K562 (cell line): ENCODE measurements around the gene PGBD4. TPM values are rescaled to one million over a fixed set of nuclear protein-coding genes. Genes with fewer than 3 reads are reported as not detected.

Source experiments
- ATAC-seq: fragments of 200-7000 bp; cut with Tn5 transposase; 3 replicates; pipeline ENCODE4 v1.9.1; 2020; ENCODE audit warnings: moderate library complexity
- BruUV-seq: library from RNA; stranded (reverse); fragments of 400-500 nt; replicated peaks from 2 replicates; lab custom pipeline; 2021; lab: Mats Ljungman, UMichigan
- CTCF ChIA-PET: fragments of 300-600 bp; formaldehyde crosslinking; extraction: SDS; loops from one replicate; lab custom pipeline; 2021; ENCODE audit warnings: low intra/inter-chr PET ratio; lab: Yijun Ruan, JAX
- POLR2A ChIA-PET: fragments of 300-600, 350-650 bp; sonication (Branson Sonifier 250); formaldehyde crosslinking; extraction: SDS; loops from one replicate; lab custom pipeline; 2021; ENCODE audit warnings: antibody characterized with exemption, inconsistent platforms; lab: Yijun Ruan, JAX
- DNase-seq, 4 experiments: peaks; one replicate each; pipeline versions ENCODE4 v3.0.0 to v3.0.0-alpha.2; 2011 to 2018; ENCODE audit warnings: low spot score in 3 of 4, mixed read lengths in 3 of 4; ENCODE audit errors: extremely low read depth in 1 of 4
- FAIRE-seq: peaks from 2 replicates; lab custom pipeline; 2011; peaks lifted over from hg19 to GRCh38; lab: Jason Lieb, UNC
- H2AFZ ChIP-seq: 2 replicates; pipeline ENCODE4 v1.6.0; 2011; ENCODE audit warnings: low read depth, low read length, control low read depth, inconsistent platforms
- H3K27ac ChIP-seq: fragments of 200-600 bp; 3 replicates; pipeline ENCODE4 v1.8.0; 2011; ENCODE audit warnings: low read depth, mild to moderate bottlenecking, control low read depth, inconsistent platforms, low read length, moderate library complexity, mixed read lengths; ENCODE audit errors: extremely low read depth
- H3K27me3 ChIP-seq, 2 experiments: fragments of 300-600 bp in 1 of 2; 2 replicates in 1 of 2; 3 replicates in 1 of 2; pipeline versions ENCODE4 v1.6.0 to v1.8.0; 2011; ENCODE audit warnings: inconsistent platforms in 2 of 2, low read length in 2 of 2, mild to moderate bottlenecking in 1 of 2, mixed read lengths in 1 of 2, moderate library complexity in 1 of 2; ENCODE audit not compliant: control insufficient read depth in 2 of 2, insufficient read depth in 2 of 2
- H3K36me3 ChIP-seq: fragments of 300-600 bp; 3 replicates; pipeline ENCODE4 v1.8.0; 2011; ENCODE audit warnings: mild to moderate bottlenecking, low read length, inconsistent platforms; ENCODE audit not compliant: control insufficient read depth, insufficient read depth
- H3K4me1 ChIP-seq, 2 experiments: fragments of 200-600 bp in 1 of 2; replicated peaks in 1 of 2; 2 replicates in 1 of 2; 3 replicates in 1 of 2; pipeline versions ENCODE4 v1.5.1 to v1.8.0; 2011; ENCODE audit warnings: inconsistent platforms in 2 of 2, low read length in 2 of 2, mild to moderate bottlenecking in 1 of 2, mixed read lengths in 1 of 2, moderate library complexity in 1 of 2; ENCODE audit not compliant: control insufficient read depth in 2 of 2, insufficient read depth in 2 of 2
- H3K4me2 ChIP-seq: 2 replicates; pipeline ENCODE4 v1.6.1; 2011; ENCODE audit warnings: low read length, control low read depth, inconsistent platforms, mixed read lengths; ENCODE audit not compliant: insufficient read depth
- H3K4me3 ChIP-seq: fragments of 200-600 bp; sonication (generic), shearing (Covaris generic); 2 replicates; pipeline ENCODE4 v1.5.1; 2016; ENCODE audit warnings: control low read depth, inconsistent platforms
- H3K79me2 ChIP-seq: fragments of 200-600 bp; 3 replicates; pipeline ENCODE4 v1.8.0; 2011; ENCODE audit warnings: low read length, inconsistent platforms; ENCODE audit not compliant: control insufficient read depth, insufficient read depth
- H3K9ac ChIP-seq, 2 experiments: 2 replicates each; pipeline versions ENCODE4 v1.6.0 to v1.6.1; 2011; ENCODE audit warnings: low read depth in 2 of 2, low read length in 2 of 2, control low read depth in 1 of 2, inconsistent platforms in 1 of 2, mild to moderate bottlenecking in 1 of 2, mixed read lengths in 1 of 2; ENCODE audit not compliant: insufficient read depth in 1 of 2
- H3K9me1 ChIP-seq: one replicate; pipeline ENCODE4 v1.6.0; 2011; ENCODE audit warnings: inconsistent platforms, mild to moderate bottlenecking, low read length, moderate library complexity; ENCODE audit not compliant: control insufficient read depth, insufficient read depth
- H3K9me3 ChIP-seq: replicated peaks from 2 replicates; pipeline ENCODE4 v1.5.1; 2011; ENCODE audit warnings: low read depth, low read length, inconsistent platforms; ENCODE audit not compliant: control insufficient read depth, insufficient read depth
- H4K20me1 ChIP-seq: replicated peaks from 2 replicates; pipeline ENCODE4 v1.6.1; 2011; ENCODE audit warnings: low read length, inconsistent platforms, mixed read lengths; ENCODE audit not compliant: control insufficient read depth, insufficient read depth
- ARNT ChIP-seq, 2 experiments: fragments of 450-650 bp; IDR thresholded peaks; 2 replicates each; pipeline ENCODE4 v1.6.1; 2016; ENCODE audit warnings: mild to moderate bottlenecking in 1 of 2
- ATF3 ChIP-seq, 2 experiments: fragments of 450-650 bp in 1 of 2; sonication (generic) in 1 of 2; formaldehyde crosslinking in 1 of 2; IDR thresholded peaks in 1 of 2; conservative IDR thresholded peaks in 1 of 2; 2 replicates each; pipeline versions ENCODE4 v1.6.1 to v1.8.1; 2016 to 2023; ENCODE audit warnings: mild to moderate bottlenecking in 2 of 2, moderate library complexity in 2 of 2, inconsistent platforms in 1 of 2, missing genetic modification reagents in 1 of 2
- CBX3 ChIP-seq, 2 experiments: IDR thresholded peaks; 1 replicate in 1 of 2; 2 replicates in 1 of 2; pipeline ENCODE4 v1.6.1; 2012; ENCODE audit warnings: inconsistent platforms in 2 of 2, low read length in 2 of 2, borderline replicate concordance in 1 of 2, control low read depth in 1 of 2
- CC2D1A ChIP-seq: fragments of 450-650 bp; IDR thresholded peaks from 2 replicates; pipeline ENCODE4 v1.6.1; 2017; ENCODE audit warnings: mild to moderate bottlenecking
- CREB3L1 ChIP-seq: fragments of 450-650 bp; IDR thresholded peaks from 2 replicates; pipeline ENCODE4 v1.6.1; 2014; ENCODE audit warnings: low read depth, mild to moderate bottlenecking, moderate library complexity, borderline replicate concordance
- EP400 ChIP-seq: fragments of 450-650 bp; IDR thresholded peaks from 2 replicates; pipeline ENCODE4 v1.6.1; 2017; ENCODE audit warnings: antibody characterized with exemption, mild to moderate bottlenecking, moderate library complexity
- JUND ChIP-seq, 2 experiments: IDR thresholded peaks; 2 replicates in 1 of 2; 3 replicates in 1 of 2; pipeline ENCODE4 v1.6.1; 2011; ENCODE audit warnings: borderline replicate concordance in 2 of 2, low read depth in 2 of 2, low read length in 2 of 2, improper control_type of control experiment in 1 of 2, missing biosample characterization in 1 of 2, missing genetic modification characterization in 1 of 2, missing genetic modification reagents in 1 of 2
- KLF16 ChIP-seq: IDR thresholded peaks from 2 replicates; pipeline ENCODE4 v1.6.1; 2016; ENCODE audit warnings: antibody characterized with exemption
- NCOA2 ChIP-seq, 2 experiments: fragments of 450-650 bp; IDR thresholded peaks; 2 replicates each; pipeline ENCODE4 v1.6.1; 2018; ENCODE audit warnings: mild to moderate bottlenecking in 2 of 2, moderate library complexity in 1 of 2; ENCODE audit not compliant: partially characterized antibody in 2 of 2
- NFE2 ChIP-seq: IDR thresholded peaks from 2 replicates; pipeline ENCODE4 v1.6.1; 2014; ENCODE audit warnings: antibody characterized with exemption, low read depth
- RBM17 ChIP-seq: fragments of 200-400 bp; formaldehyde crosslinking; IDR thresholded peaks from 2 replicates; pipeline ENCODE4 v1.6.1; 2017; ENCODE audit warnings: low read depth, mild to moderate bottlenecking, low read length, borderline replicate concordance
- TRIM24 ChIP-seq, 2 experiments: fragments of 450-650 bp; IDR thresholded peaks; 2 replicates each; pipeline ENCODE4 v1.6.1; 2016
- TRIM28 ChIP-seq: fragments of 450-650 bp; IDR thresholded peaks from 2 replicates; pipeline ENCODE4 v1.6.1; 2017
- ZBTB33 ChIP-seq: sonication (generic); formaldehyde crosslinking; IDR thresholded peaks from 2 replicates; pipeline ENCODE4 v1.8.1; 2023; ENCODE audit warnings: mild to moderate bottlenecking, missing genetic modification reagents
- ZEB2 ChIP-seq: fragments of 450-650 bp; IDR thresholded peaks from 2 replicates; pipeline ENCODE4 v1.6.1; 2016
- ZNF316 ChIP-seq: fragments of 450-650 bp; IDR thresholded peaks from 2 replicates; pipeline ENCODE4 v1.6.1; 2016
- ZNF561 ChIP-seq: fragments of 450-650 bp; formaldehyde crosslinking; conservative IDR thresholded peaks from 2 replicates; pipeline ENCODE4 v1.4.0; 2020; ENCODE audit warnings: mild to moderate bottlenecking, moderate library complexity
- ZNF717 ChIP-seq: fragments of 250-450 bp; sonication (Bioruptor Pico); IDR thresholded peaks from 2 replicates; pipeline ENCODE4 v1.5.0; 2021
- WGBS: fragments of 100-300 bp; shearing (Covaris generic); methylation state at CpG from one replicate; pipeline ENCODE4 v1.1.6; 2016; ENCODE audit warnings: low coverage, mixed read lengths; ENCODE audit not compliant: insufficient coverage; ENCODE audit errors: missing lambda C conversion rate; 5-methylcytosine and 5-hydroxymethylcytosine counted together
- in situ Hi-C: fragments of 300-500 bp; cut with MboI; formaldehyde crosslinking; loops from 4 replicates; pipeline ENCODE4 v1.15.0; 2018; ENCODE audit warnings: inconsistent platforms, mixed read lengths
- intact Hi-C: fragments of 100-400 bp; cut with micrococcal nuclease; formaldehyde crosslinking; loops from 2 replicates; pipeline ENCODE4 v1.14.2; 2022
- polyA plus RNA-seq, 8 experiments: library from polyadenylated mRNA; depleted of rRNA in 4 of 8; stranded (reverse) in 5 of 8; unstranded in 3 of 8; fragments of >200 nt; fragmentation: Nextera tagmentation in 2 of 8; fragmentation: Illumina TruSeq in 1 of 8; extraction: Ambion mirVana in 2 of 8; extraction: Trizol in 1 of 8; gene quantifications; 2 replicates each; pipeline versions ENCODE4 v1.2.1 to v1.2.3, GENCODE V29; 2011 to 2014; ENCODE audit warnings: inconsistent platforms in 1 of 8, missing spikeins in 1 of 8
- total RNA-seq, 7 experiments: library from RNA; depleted of rRNA in 6 of 7; stranded (reverse); fragments of >200 nt in 6 of 7; fragmentation: Illumina TruSeq in 2 of 7; extraction: Trizol in 2 of 7; gene quantifications; 2 replicates each; pipeline versions ENCODE4 v1.2.1 to v1.2.3, GENCODE V29; 2011 to 2021; ENCODE audit warnings: low replicate concordance in 1 of 7

Gene PGBD4
- total and polyA plus RNA-seq, 9 of the 15 experiments (the other 6 are each of a cell fraction or from before 2014, with no cell fraction given), result 2.1 to 4.9 (median 2.7) TPM

GRCh38 chr15:34154725-34155204 lies 52.9 kb downstream of the PGBD4 start:
- no peaks in the 10 kb centered on the region for H4K20me1 ChIP-seq
- in situ Hi-C loops (no loop called here), intact Hi-C loops (no loop called here)
- no peaks in the 10 kb centered on the region for H3K4me1 ChIP-seq
- ChIA-PET POLR2A (interaction anchor here (0.9 kb wide), 1 partner anchor 81 kb away, joined by 3 read pairs; no protein-coding TSS in a partner anchor), CTCF (no interaction called here)
- H3K9ac ChIP-seq, result no peak overlapping the region
- H3K4me3 ChIP-seq, result no peak overlapping the region
- peak overlapping the region; percentile 8; the same call in 1 of the 3 replicates for H3K27ac ChIP-seq
- H3K9me3 ChIP-seq, result peaks cover 5% of the 10 kb centered on the region
- peaks cover 22% of the 10 kb centered on the region for H3K36me3 ChIP-seq
- no peaks in the 10 kb centered on the region for H3K27me3 ChIP-seq
- no peak overlapping the region for H2AFZ ChIP-seq
- H3K79me2 ChIP-seq, result no peaks in the 10 kb centered on the region
- no peak for FAIRE-seq
- H3K4me2 ChIP-seq, result no peak overlapping the region
- DNase-seq, result peak in 1 of 4 experiments; percentile 4
- BruUV-seq, result no TSS peak
- no peak for ATAC-seq
- H3K9me1 ChIP-seq, result no peaks in the 10 kb centered on the region
- 87% methylated on average over 7 of the region's 7 CpGs for whole genome bisulfite sequencing
- TF ChIP-seq EP400, result peak; percentile 11; the same call in 1 of the 2 replicates
- peak; percentile 95 for TF ChIP-seq TRIM28
- no peak for TF ChIP-seq ZNF717 (CRISPR knock-in tag)
- no peak for TF ChIP-seq CREB3L1
- peak; percentile 76 for TF ChIP-seq ATF3 (IDR thresholded peaks at IDR 0.05)
- TF ChIP-seq ATF3 (CRISPR knock-in tag; conservative IDR thresholded peaks at IDR 0.05), result no peak
- TF ChIP-seq JUND (IDR thresholded peaks at IDR 0.05; ENCODE audit: borderline replicate concordance, low read depth, low read length), result no peak
- 0 out of 3 replicates have a peak, but pooled peaks have one; percentile 29 for TF ChIP-seq JUND (tag; IDR thresholded peaks at IDR 0.05; ENCODE audit: borderline replicate concordance, low read depth, low read length)
- TF ChIP-seq NFE2, result peak; percentile 41; the same call in 1 of the 2 replicates
- TF ChIP-seq TRIM24 (IDR thresholded peaks at IDR 0.05), result peak; percentile 82 to 89
- TF ChIP-seq NCOA2 (IDR thresholded peaks at IDR 0.05; ENCODE audit: partially characterized antibody in 2 of 2), result no peak
- peak; percentile 75 for TF ChIP-seq ZBTB33 (CRISPR knock-in tag)
- no peak for TF ChIP-seq CC2D1A
- no peak for TF ChIP-seq ARNT (IDR thresholded peaks at IDR 0.05)
- peak in 1 of 2 experiments; percentile 98; a peak in 2 of 3 replicates for TF ChIP-seq CBX3 (IDR thresholded peaks at IDR 0.05; ENCODE audit: borderline replicate concordance in 1 of 2, low read length in 2 of 2)
- TF ChIP-seq ZEB2, result peak; percentile 73
- TF ChIP-seq ZNF316, result peak; percentile 41; the same call in 1 of the 2 replicates
- 0 out of 2 replicates have a peak, but pooled peaks have one; percentile 71 for TF ChIP-seq ZNF561 (CRISPR knock-in tag)
- no peak for TF ChIP-seq KLF16
- no peak for TF ChIP-seq RBM17
